ENCODE results near the gene SORCS2. TPM values are rescaled to one million over a fixed set of nuclear protein-coding genes. Genes with fewer than 3 reads are reported as not detected.
A peak's percentile ranks its signal among the peaks of the same experiment; 100 is the strongest.

The SORCS2 gene
- polyA plus RNA-seq, 3 donors: 0.46 to 0.55 TPM; not detected in 1

DNA sequence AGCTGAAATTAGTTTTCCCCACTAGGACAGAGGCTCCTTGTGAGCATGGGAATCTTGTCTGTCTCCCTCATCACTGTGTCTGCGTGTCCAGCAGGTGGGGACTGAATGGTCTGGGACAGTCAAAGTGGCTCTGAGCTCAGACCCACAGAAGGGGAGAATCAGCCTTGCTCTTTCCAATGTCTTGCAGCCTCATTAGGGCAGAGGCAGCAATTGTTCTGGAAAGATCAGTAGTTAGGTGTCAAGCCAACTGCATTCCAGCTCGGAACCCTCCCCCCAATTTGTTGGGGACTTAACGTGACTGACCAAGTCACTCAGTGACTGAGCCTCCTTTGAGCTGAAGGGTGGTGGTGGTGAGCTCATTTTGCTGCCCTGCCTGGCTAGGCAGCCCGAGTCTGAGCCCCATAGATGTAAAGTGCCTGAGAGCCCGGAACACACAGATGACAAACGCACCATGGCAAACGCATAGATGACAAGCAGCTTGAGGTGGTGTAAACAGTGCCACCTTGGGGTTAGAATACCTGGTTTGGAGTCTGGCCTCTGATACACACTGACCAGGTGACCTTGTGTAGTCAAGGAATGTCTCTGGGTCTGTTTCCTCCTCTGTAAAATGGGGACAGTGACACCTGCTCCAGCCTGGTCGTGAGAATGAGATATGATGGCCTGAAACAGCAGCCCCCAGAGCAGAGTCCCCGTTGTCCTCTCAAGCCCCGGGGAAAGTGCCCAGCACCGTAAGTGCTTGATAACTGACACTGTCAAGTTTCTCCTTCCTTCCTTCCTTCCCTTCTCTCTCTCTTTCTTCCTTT is 2.7 kb upstream of the SORCS2 start:
- no peak overlapping the region for H3K9ac ChIP-seq (ENCODE audit: insufficient read depth, low read length, poor library complexity, severe bottlenecking)
- no peak overlapping the region for H2AFZ ChIP-seq (ENCODE audit: insufficient read depth, low read depth, low read length, poor library complexity, severe bottlenecking)
- Mint-ChIP-seq H3K27ac (peak overlapping the region in 2 of 7 donors; percentile 35 to 73), H3K4me3 (peak overlapping the region in 1 of 2 donors; percentile 4), H3K4me1 (no peaks in the 10 kb centered on the region), H3K27me3 (ENCODE audit: low read depth in 3 of 3) (peaks cover 37 to 53% (median 38%) of the 10 kb centered on the region in 3 donors), H3K9me3 (peaks cover 0 to 5% (median 0%) of the 10 kb centered on the region in 7 donors), H3K36me3 (no peaks in the 10 kb centered on the region)
- H3K36me3 ChIP-seq (replicated peaks in 1 of 2; ENCODE audit: control insufficient read depth in 1 of 2, insufficient read depth in 2 of 2, low read length in 2 of 2): no peaks in the 10 kb centered on the region
- WGBS (ENCODE audit: insufficient coverage): 57% methylated on average over 8 of the region's 11 CpGs
- DNase-seq: no peak
- H4K20me1 ChIP-seq (ENCODE audit: insufficient read depth, low read length): no peaks in the 10 kb centered on the region
- H3K9me3 ChIP-seq (replicated peaks in 1 of 2; ENCODE audit: control insufficient read depth in 1 of 2, insufficient read depth in 1 of 2, low read length in 2 of 2): no peaks in the 10 kb centered on the region
- H3K4me3 ChIP-seq (replicated peaks in 1 of 3; ENCODE audit: low read depth in 2 of 3, low read length in 3 of 3): no peak overlapping the region
- H3K4me1 ChIP-seq (ENCODE audit: control insufficient read depth in 1 of 2, insufficient read depth in 2 of 2, low read length in 2 of 2): no peaks in the 10 kb centered on the region
- no peak overlapping the region for H3K27ac ChIP-seq (ENCODE audit: low read depth in 1 of 2, low read length in 2 of 2)
- intact Hi-C loops (cut with micrococcal nuclease): loop anchor here (5.0 to 10.0 kb wide), 2 partner anchors 525 to 613 kb away; no protein-coding TSS in a partner anchor
- H3K79me2 ChIP-seq (ENCODE audit: insufficient read depth, low read length): no peaks in the 10 kb centered on the region
- peaks cover 12 to 32% of the 10 kb centered on the region in 2 donors for H3K27me3 ChIP-seq (ENCODE audit: control insufficient read depth in 2 of 2, insufficient read depth in 2 of 2, low read length in 2 of 2)
- TF ChIP-seq, protein P1, sequence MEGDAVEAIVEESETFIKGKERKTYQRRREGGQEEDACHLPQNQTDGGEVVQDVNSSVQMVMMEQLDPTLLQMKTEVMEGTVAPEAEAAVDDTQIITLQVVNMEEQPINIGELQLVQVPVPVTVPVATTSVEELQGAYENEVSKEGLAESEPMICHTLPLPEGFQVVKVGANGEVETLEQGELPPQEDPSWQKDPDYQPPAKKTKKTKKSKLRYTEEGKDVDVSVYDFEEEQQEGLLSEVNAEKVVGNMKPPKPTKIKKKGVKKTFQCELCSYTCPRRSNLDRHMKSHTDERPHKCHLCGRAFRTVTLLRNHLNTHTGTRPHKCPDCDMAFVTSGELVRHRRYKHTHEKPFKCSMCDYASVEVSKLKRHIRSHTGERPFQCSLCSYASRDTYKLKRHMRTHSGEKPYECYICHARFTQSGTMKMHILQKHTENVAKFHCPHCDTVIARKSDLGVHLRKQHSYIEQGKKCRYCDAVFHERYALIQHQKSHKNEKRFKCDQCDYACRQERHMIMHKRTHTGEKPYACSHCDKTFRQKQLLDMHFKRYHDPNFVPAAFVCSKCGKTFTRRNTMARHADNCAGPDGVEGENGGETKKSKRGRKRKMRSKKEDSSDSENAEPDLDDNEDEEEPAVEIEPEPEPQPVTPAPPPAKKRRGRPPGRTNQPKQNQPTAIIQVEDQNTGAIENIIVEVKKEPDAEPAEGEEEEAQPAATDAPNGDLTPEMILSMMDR (IDR thresholded peaks at IDR 0.05): no peak
- no peak overlapping the region for H3K4me2 ChIP-seq (replicated peaks; ENCODE audit: extremely low read depth, low read length, poor library complexity, severe bottlenecking)

DNA sequence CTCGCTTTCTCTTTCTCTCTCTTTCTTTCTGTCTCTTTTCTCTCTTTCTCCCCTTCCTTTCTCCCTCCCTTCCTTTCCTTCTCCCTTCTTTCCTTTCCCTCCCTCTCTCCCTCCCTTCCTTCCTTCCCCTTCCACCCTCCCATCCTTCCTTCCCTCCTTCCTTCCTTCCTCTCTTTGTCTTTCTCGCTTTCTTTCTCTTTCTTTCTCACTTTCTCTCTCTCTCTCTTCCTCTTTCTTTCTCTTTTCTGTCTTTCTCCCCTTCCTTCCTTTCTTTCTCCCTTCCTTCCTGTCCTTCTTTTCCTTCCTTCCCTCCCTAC is 2.1 kb upstream of the SORCS2 start:
- no peaks in the 10 kb centered on the region for H3K4me1 Mint-ChIP-seq
- Histone ChIP-seq H4K20me1 (ENCODE audit: insufficient read depth, low read length) (no peaks in the 10 kb centered on the region), H3K4me2 (replicated peaks; ENCODE audit: extremely low read depth, low read length, poor library complexity, severe bottlenecking) (no peak overlapping the region), H3K27ac (ENCODE audit: low read depth in 1 of 2, low read length in 2 of 2) (no peak overlapping the region), H3K27me3 (ENCODE audit: control insufficient read depth in 2 of 2, insufficient read depth in 2 of 2, low read length in 2 of 2) (peaks cover 12 to 37% of the 10 kb centered on the region in 2 donors), H3K9ac (ENCODE audit: insufficient read depth, low read length, poor library complexity, severe bottlenecking) (no peak overlapping the region), H3K4me1 (ENCODE audit: control insufficient read depth in 1 of 2, insufficient read depth in 2 of 2, low read length in 2 of 2) (no peaks in the 10 kb centered on the region), H3K79me2 (ENCODE audit: insufficient read depth, low read length) (no peaks in the 10 kb centered on the region), H2AFZ (ENCODE audit: insufficient read depth, low read depth, low read length, poor library complexity, severe bottlenecking) (no peak overlapping the region), H3K36me3 (replicated peaks in 1 of 2; ENCODE audit: control insufficient read depth in 1 of 2, insufficient read depth in 2 of 2, low read length in 2 of 2) (no peaks in the 10 kb centered on the region), H3K4me3 (replicated peaks in 1 of 3; ENCODE audit: low read depth in 2 of 3, low read length in 3 of 3) (no peak overlapping the region), H3K9me3 (replicated peaks in 1 of 2; ENCODE audit: control insufficient read depth in 1 of 2, insufficient read depth in 1 of 2, low read length in 2 of 2) (no peaks in the 10 kb centered on the region)
- peak overlapping the region in 1 of 7 donors; percentile 35 for H3K27ac Mint-ChIP-seq
- peaks cover 39 to 58% (median 43%) of the 10 kb centered on the region in 3 donors for H3K27me3 Mint-ChIP-seq (ENCODE audit: low read depth in 3 of 3)
- no peak for DNase-seq
- no peaks in the 10 kb centered on the region for H3K36me3 Mint-ChIP-seq
- 53% methylated on average over 2 of the region's 2 CpGs for WGBS (ENCODE audit: insufficient coverage)
- TF ChIP-seq, protein P1 (IDR thresholded peaks at IDR 0.05): no peak
- peaks cover 0 to 5% (median 0%) of the 10 kb centered on the region in 7 donors for H3K9me3 Mint-ChIP-seq
- H3K4me3 Mint-ChIP-seq: peak overlapping the region in 1 of 2 donors; percentile 4
- intact Hi-C loops (cut with micrococcal nuclease): loop anchor here (5.0 to 10.0 kb wide), 2 partner anchors 525 to 612 kb away; no protein-coding TSS in a partner anchor

Measured in CD14-positive monocyte (primary cell).